Stimulated activated CD4-positive, alpha-beta T cell treated with anti-CD3 and anti-CD28 coated beads, TNF-alpha, amount 100 ng/mL, for 24 hours (primary cell): ENCODE results near the gene TROAP.

Experiments used
- DNase-seq, 3 experiments: peaks; one replicate each; pipeline ENCODE4 v3.0.0-alpha.2; 2020; ENCODE audit warnings: low read depth in 3 of 3

The TROAP gene

GRCh38 chr12:49342066-49342913, 19.2 kb downstream of the TROAP start:
- DNase-seq, result peak; percentile 54 to 85 (median 64)

- peak in 1 of 3 experiments; percentile 41 for DNase-seq
These were observed 20.1 kb downstream of the TROAP start for GRCh38 chr12:49342914-49343731.

- DNase-seq, result no peak
These were observed 21.5 kb downstream of the TROAP start for GRCh38 chr12:49344486-49345050.

GRCh38 chr12:49345051-49345824, 22.2 kb downstream of the TROAP start:
- DNase-seq, result no peak

- DNase-seq, result no peak
These were observed 23.0 kb downstream of the TROAP start for GRCh38 chr12:49345825-49346658.

GRCh38 chr12:49346659-49347310, 23.7 kb downstream of the TROAP start, which contains the start of gene DNAJC22:
TSS of gene DNAJC22 (plus strand) at chr12:49346888. CDS start at chr12:49348873, 1,985 bp downstream.
- no peak for DNase-seq

- peak; percentile 60 to 72 (median 66) for DNase-seq
These were observed 24.5 kb downstream of the TROAP start for GRCh38 chr12:49347311-49348193.

GRCh38 chr12:49348781-49349180, 25.7 kb downstream of the TROAP start:
- no peak for DNase-seq

GRCh38 chr12:49349266-49349665, 26.2 kb downstream of the TROAP start:
- no peak for DNase-seq

- DNase-seq, result no peak
These were observed 29.3 kb downstream of the TROAP start for GRCh38 chr12:49352351-49352750.

GRCh38 chr12:49355913-49356312, 32.9 kb downstream of the TROAP start:
- no peak for DNase-seq

GRCh38 chr12:49357103-49357678, 34.1 kb downstream of the TROAP start:
- no peak for DNase-seq

GRCh38 chr12:49358483-49359141, 35.6 kb downstream of the TROAP start:
- no peak for DNase-seq

- DNase-seq, result no peak
These were observed 36.6 kb downstream of the TROAP start for GRCh38 chr12:49359671-49360070.

GRCh38 chr12:49362077-49362476, 39.0 kb downstream of the TROAP start:
- DNase-seq, result no peak

GRCh38 chr12:49364989-49365388, 41.9 kb downstream of the TROAP start:
- no peak for DNase-seq

- no peak for DNase-seq
These were observed 42.5 kb downstream of the TROAP start for GRCh38 chr12:49365542-49365941.

- DNase-seq, result no peak
These were observed 43.1 kb downstream of the TROAP start for GRCh38 chr12:49366096-49366651.
